Skeletal muscle tissue (tissue), 4 donors: ENCODE results near the gene IFIT1B. TPM values are rescaled to one million over a fixed set of nuclear protein-coding genes. Genes with fewer than 3 reads are reported as not detected.
"Not testable (repeated sequence)": the region's sequence is repeated elsewhere in the genome, so short reads cannot be mapped to it uniquely, and the experiment has no call there.

ENCODE experiments used
- H3K27ac ChIP-seq: one replicate; pipeline ENCODE4 v1.7.0; 2013; ENCODE audit warnings: mild to moderate bottlenecking, low read depth, low read length, inconsistent platforms
- H3K27me3 ChIP-seq, 3 donors: one replicate each; pipeline ENCODE4 v1.7.0; 2013; ENCODE audit warnings: low read length in 3 of 3; ENCODE audit not compliant: control insufficient read depth in 3 of 3, insufficient read depth in 3 of 3
- H3K36me3 ChIP-seq, 3 donors: one replicate each; pipeline ENCODE4 v1.7.0; 2013; ENCODE audit warnings: low read length in 3 of 3; ENCODE audit not compliant: control insufficient read depth in 3 of 3, insufficient read depth in 3 of 3
- H3K4me1 ChIP-seq, 3 donors: one replicate each; pipeline ENCODE4 v1.7.0; 2013; ENCODE audit warnings: low read length in 3 of 3, mild to moderate bottlenecking in 3 of 3; ENCODE audit not compliant: control insufficient read depth in 3 of 3, insufficient read depth in 3 of 3
- H3K4me3 ChIP-seq, 3 donors: one replicate each; pipeline ENCODE4 v1.7.0; 2013; ENCODE audit warnings: low read length in 3 of 3
- H3K9ac ChIP-seq, 3 donors: one replicate each; pipeline ENCODE4 v1.7.0; 2013; ENCODE audit warnings: low read length in 3 of 3, mild to moderate bottlenecking in 3 of 3, moderate library complexity in 2 of 3, low read depth in 1 of 3
- H3K9me3 ChIP-seq, 3 donors: one replicate each; pipeline ENCODE4 v1.7.0; 2013; ENCODE audit warnings: low read length in 3 of 3; ENCODE audit not compliant: control insufficient read depth in 3 of 3
- total RNA-seq: library from RNA; depleted of rRNA; stranded (reverse); fragments of >200 nt; gene quantifications from one replicate; pipeline ENCODE4 v1.2.3, GENCODE V29; 2014
- donor health status: Osteomylitis.

Gene IFIT1B, protein sequence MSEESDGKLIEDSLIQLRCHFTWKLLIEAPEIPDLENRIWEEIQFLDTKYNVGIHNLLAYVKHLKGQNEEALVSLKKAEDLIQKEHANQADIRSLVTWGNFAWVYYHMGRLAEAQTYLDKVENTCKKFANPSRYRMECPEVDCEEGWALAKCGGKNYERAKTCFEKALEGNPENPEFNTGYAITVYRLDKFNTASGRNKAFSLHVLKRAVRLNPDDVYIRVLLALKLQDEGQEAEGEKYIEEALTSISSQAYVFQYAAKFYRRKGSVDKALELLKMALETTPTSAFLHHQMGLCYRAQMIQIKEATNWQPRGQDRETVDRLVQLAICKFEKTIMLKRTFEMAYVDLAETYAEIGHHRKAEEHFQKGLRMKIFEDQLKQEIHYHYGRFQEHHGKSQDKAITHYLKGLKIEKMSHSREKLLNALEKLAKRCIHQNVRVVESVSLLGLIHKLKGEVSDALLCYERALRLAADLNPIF
- 2.1 TPM for total RNA-seq

DNA sequence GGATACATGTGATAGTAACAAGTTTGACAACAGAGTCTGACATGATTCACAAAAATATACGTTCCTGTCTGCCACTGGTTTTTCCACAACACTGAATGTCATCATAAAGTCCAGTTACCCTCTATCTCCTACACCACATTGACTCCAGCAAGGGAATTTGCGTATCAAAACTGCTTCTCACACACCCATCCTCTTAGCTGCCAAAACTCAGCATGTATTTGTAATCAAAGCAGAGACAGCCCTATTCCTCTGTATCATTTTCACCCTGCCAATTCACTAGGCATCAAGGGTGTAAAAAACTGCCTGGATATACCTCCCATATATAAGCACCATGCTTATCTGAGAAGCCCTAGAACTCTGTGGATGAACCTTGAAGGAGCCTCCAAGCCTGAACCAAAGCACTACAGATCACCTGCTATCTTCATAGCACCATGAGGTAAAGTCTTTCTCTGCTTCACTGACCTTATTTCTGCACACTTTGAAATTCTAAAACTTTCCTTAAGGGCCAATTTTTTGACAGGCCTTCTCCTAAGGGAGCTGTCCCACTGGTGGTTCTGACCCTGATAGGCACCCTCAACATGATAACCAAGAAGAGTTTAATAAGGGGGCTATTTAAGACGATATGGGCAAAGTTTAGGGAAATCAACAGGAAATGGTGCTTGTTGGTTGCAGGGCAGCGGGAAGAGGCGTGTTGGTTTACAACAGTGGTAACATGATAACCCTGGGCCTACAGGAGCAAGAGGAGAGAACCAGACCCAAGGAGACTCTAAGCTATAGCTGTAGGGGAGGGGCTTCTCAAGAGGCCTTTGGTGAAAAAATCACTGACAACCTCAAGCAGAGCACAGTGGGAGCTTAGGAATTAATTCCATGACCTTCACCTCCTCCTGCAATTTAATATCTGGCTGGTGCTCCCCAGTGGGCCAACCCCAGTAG, at the start of gene IFIT1B:
TSS of gene IFIT1B (plus strand) at position 352 of the 933 bp plus-strand sequence. CDS start at position 432, 80 bp downstream.
- Histone ChIP-seq H3K36me3 (no peaks in the 10 kb centered on the region), H3K9ac (no peak within 1 kb of the TSS), H3K27ac (no peak within 1 kb of the TSS), H3K9me3 (no peaks in the 10 kb centered on the region), H3K27me3 (no peaks in the 10 kb centered on the region), H3K4me1 (peaks cover 17 to 20% (median 20%) of the 10 kb centered on the region in 3 donors), H3K4me3 (no peak within 1 kb of the TSS)

DNA sequence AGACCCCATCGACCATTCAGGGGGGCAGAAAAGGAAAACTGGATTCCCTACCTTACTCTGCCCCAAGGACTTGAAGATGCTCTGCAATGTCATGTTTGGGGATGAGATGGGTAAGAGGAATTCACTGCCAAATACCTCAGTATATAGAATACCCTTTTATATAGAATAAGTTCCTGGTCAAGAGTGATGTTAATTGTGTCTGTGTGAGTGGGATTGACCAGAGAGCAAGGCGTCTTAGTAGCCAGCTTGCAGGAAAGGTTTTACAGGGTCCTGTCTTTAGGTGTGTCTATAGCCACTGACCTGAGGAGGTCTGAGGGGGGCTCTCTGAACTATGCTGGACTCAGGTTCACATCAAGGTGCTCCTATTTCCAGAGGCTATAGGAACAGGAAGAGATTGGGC, 48.7 kb upstream of the IFIT1B start:
- Histone ChIP-seq H3K4me1 (peaks cover 29 to 47% (median 42%) of the 10 kb centered on the region in 3 donors), H3K9ac (no peak overlapping the region)

DNA sequence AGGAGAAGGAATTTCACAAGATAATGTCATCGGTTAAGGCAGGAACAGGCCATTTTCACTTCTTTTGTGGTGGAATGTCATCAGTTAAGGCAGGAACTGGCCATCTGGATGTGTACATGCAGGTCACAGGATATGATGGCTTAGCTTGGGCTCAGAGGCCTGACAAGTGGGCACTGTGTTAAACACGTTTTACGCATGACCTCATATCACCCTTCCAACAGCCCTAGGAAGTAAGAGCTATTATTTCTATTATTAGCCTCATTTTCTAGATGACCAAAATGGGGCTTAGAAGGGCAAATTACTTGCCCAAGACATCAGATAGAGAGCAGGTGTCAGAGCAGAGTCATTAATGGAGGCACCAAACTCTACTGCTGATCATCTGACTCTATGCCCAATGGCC, 47.8 kb upstream of the IFIT1B start:
- Histone ChIP-seq H3K4me1 (peaks cover 29 to 47% (median 43%) of the 10 kb centered on the region in 3 donors), H3K27ac (peak overlapping the region; percentile 10)
- H3K9me3 ChIP-seq, H3K9ac ChIP-seq, H3K27me3 ChIP-seq, H3K4me3 ChIP-seq, H3K36me3 ChIP-seq: not testable (repeated sequence)

More for the DNA sequence above, 48.7 kb upstream of the IFIT1B start:
- Histone ChIP-seq H3K36me3 (no peaks in the 10 kb centered on the region), H3K4me3 (peak overlapping the region in 1 of 3 donors; percentile 88), H3K9me3 (no peaks in the 10 kb centered on the region), H3K27me3 (no peaks in the 10 kb centered on the region), H3K27ac (no peak overlapping the region)

DNA sequence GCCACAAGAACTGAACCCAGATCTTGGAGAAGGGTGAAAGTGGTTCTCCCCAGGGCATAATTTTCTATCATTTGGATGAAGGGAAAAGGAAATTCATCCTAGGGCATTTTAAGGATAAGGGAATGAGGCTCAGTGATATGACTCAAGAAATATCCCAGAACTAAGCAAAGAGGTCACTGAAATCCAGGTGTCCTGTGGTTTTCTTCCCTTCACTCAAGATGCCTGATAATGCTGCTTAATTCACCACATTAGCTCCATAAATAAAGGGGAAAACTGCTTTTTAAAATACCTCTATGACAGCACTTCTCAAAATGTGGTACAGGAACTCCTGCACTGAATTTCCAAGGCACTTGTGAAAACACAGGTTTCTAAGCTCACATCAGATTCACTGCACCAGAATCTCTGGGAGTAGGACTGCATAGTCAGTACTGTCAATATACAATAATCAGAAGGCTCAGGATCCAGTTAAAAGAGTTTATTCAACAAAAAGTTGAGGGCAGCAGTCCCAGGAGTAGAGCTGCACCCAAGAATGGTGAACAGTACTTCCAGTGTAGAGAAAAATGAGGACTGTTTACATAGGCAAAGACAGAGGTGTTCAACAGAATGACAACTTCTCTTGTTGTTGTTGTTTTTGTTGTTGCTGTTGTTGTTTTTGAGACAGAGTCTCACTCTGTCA, 47.2 kb upstream of the IFIT1B start:
- Histone ChIP-seq H3K9me3 (no peaks in the 10 kb centered on the region), H3K27ac (peak overlapping the region; percentile 10), H3K4me1 (peaks cover 32 to 47% (median 43%) of the 10 kb centered on the region in 3 donors), H3K36me3 (no peaks in the 10 kb centered on the region), H3K27me3 (no peaks in the 10 kb centered on the region), H3K9ac (no peak overlapping the region), H3K4me3 (no peak overlapping the region)

DNA sequence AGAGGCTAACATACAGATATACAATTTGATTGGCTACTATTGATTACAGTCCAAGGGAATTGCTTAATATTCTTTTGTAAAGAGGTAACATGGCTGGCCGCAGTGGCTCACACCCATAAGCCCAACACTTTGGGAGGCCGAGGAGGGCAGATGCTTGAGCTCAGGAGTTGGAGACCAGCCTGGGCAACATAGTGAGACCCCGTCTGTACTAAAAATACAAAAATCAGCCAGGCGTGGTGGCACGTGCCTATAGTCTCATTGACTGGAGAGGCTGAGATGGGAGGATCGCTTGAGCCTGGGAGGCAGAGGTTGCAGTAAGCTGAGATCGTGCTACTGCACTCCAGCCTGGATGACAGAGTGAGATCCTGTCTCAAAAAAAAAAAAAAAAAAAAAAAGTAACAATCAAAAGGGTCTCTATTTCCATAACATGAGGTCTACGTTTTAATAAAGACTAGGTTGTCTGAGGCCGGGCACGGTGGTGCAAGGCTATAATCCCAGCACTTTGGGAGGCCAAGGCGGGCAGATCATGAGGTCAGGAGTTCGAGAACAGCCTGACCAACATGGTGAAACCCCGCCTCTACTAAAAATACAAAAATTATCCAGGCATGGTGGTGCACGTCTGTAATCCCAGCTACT, 46.3 kb upstream of the IFIT1B start:
- Histone ChIP-seq H3K4me3 (peak overlapping the region in 1 of 3 donors; percentile 60), H3K4me1 (peaks cover 32 to 47% (median 43%) of the 10 kb centered on the region in 3 donors), H3K27ac (peak overlapping the region; percentile 67)
- H3K27me3 ChIP-seq, H3K36me3 ChIP-seq, H3K9ac ChIP-seq, H3K9me3 ChIP-seq: not testable (repeated sequence)

GRCh38 chr10:89332123-89332633, 45.7 kb upstream of the IFIT1B start:
- peaks cover 32 to 45% (median 40%) of the 10 kb centered on the region in 3 donors for H3K4me1 ChIP-seq
- no peaks in the 10 kb centered on the region for H3K36me3 ChIP-seq

GRCh38 chr10:89335226-89335625, 42.6 kb upstream of the IFIT1B start:
- H3K9me3 ChIP-seq = no peaks in the 10 kb centered on the region
- H3K27me3 ChIP-seq = no peaks in the 10 kb centered on the region
- no peak overlapping the region for H3K4me3 ChIP-seq
- peaks cover 0 to 6% (median 3%) of the 10 kb centered on the region in 3 donors for H3K36me3 ChIP-seq
- peaks cover 18 to 29% (median 27%) of the 10 kb centered on the region in 3 donors for H3K4me1 ChIP-seq
- H3K27ac ChIP-seq = no peak overlapping the region
- H3K9ac ChIP-seq = no peak overlapping the region

More at GRCh38 chr10:89332123-89332633, 45.7 kb upstream of the IFIT1B start:
- H3K9ac ChIP-seq = peak overlapping the region; percentile 54 to 65 (median 57)
- H3K27me3 ChIP-seq = no peaks in the 10 kb centered on the region
- peak overlapping the region; percentile 54 to 60 (median 55) for H3K4me3 ChIP-seq
- peak overlapping the region; percentile 67 for H3K27ac ChIP-seq
- H3K9me3 ChIP-seq = no peaks in the 10 kb centered on the region

DNA sequence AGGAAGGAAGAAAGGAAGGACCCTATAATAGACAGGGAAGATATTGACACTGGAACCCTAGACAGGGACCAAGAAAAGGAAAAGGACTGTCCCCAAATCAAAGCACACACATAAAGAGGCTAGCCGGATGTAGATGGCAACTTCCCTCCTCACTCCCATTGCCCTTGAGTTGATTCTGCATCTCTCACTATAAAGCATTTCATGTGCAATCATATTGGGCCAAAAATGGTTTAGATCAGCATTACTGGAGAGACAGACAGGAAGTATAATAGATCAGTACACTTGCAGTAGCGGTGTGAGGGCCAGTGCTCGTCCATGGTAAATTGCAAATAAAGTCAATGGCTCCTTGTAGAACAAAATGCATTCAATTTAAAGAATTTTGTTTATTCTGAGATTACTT, 41.6 kb upstream of the IFIT1B start:
- H3K27me3 ChIP-seq = no peaks in the 10 kb centered on the region
- H3K9me3 ChIP-seq = no peaks in the 10 kb centered on the region
- H3K9ac ChIP-seq = no peak overlapping the region
- peaks cover 18 to 23% (median 20%) of the 10 kb centered on the region in 3 donors for H3K4me1 ChIP-seq
- H3K27ac ChIP-seq = no peak overlapping the region
- peaks cover 0 to 9% (median 3%) of the 10 kb centered on the region in 3 donors for H3K36me3 ChIP-seq
- H3K4me3 ChIP-seq = no peak overlapping the region

DNA sequence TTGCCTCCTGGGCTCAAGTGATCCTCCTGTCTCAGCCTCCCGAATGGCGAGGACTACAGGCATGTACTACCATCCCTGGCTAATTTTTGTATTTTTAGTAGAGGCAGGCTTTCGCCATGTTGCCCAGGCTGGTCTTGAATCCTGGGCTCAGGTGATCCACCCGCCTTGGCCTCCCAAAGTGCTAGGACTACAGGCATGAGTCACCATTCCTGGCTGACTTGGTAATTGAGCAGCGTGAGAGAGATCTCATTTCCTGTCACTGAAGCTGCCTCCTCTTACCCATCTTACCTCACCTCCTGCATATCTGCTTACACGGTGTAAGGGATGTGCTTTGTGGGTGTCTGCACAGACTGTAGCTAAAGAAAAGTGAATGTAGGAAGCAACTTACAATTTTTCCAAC, 40.4 kb upstream of the IFIT1B start:
- Histone ChIP-seq H3K9me3 (no peaks in the 10 kb centered on the region), H3K9ac (no peak overlapping the region), H3K4me1 (peaks cover 14 to 22% (median 14%) of the 10 kb centered on the region in 3 donors), H3K4me3 (no peak overlapping the region), H3K27ac (no peak overlapping the region), H3K27me3 (no peaks in the 10 kb centered on the region), H3K36me3 (peaks cover 0 to 9% (median 3%) of the 10 kb centered on the region in 3 donors)
